GM10847 (cell line): ENCODE measurements around the gene DCTN3.
A peak's percentile ranks its signal among the peaks of the same experiment; 100 is the strongest.

Experiments
- POLR2A ChIP-seq: IDR thresholded peaks from 2 replicates; pipeline ENCODE4 v1.6.1; 2011; ENCODE audit not compliant: insufficient read length; ENCODE audit errors: extremely low read depth

DCTN3 gene

DNA sequence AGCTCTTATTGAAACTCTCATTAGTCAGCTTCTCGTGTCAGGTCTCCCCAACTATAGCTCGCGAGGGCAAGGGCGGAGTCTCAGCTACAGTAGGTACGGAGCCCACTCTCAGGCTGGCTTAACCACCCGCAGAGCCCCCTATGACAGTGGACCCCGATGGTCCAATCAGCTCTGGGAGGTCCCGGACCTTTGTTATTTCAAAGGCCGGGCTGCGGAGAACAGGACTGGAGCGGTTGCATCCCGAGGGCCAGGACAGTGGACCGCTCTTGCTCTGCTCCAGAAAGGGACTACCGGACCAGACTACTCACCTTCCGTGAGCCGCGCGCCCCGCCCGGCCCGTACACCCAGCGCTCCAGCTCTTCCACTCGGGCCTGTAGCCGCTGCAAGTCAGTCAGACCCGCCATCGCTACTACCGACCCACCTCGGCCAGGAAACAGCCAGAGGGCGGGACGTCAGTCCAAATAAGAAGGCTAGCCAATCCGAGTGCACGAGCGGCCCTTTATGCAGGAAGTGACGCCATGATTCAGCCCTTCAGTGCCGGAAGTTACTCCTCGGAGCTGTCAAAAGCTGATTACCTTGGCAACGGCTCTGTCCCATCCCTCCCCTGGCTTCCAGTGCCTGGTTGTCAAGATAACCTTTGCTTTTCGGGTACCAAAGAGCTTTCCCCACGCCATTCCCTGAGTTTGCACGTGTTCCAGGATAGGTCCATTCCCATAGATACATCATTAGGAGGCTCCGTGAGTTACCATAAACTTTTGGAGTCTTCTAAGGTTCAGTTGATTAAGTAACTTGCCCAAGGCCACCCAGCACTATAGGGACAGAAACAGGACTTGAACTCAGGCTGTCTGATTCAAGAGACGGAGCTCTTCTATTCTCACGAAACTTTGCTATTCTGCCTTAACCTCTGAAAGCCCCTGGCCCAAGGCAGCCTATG lies at the start of gene DCTN3:
TSS of gene DCTN3 (minus strand) at position 435 of the 934 bp plus-strand sequence. CDS start at position 404, 31 bp downstream.
- peak; percentile 79 for TF ChIP-seq POLR2A

DNA sequence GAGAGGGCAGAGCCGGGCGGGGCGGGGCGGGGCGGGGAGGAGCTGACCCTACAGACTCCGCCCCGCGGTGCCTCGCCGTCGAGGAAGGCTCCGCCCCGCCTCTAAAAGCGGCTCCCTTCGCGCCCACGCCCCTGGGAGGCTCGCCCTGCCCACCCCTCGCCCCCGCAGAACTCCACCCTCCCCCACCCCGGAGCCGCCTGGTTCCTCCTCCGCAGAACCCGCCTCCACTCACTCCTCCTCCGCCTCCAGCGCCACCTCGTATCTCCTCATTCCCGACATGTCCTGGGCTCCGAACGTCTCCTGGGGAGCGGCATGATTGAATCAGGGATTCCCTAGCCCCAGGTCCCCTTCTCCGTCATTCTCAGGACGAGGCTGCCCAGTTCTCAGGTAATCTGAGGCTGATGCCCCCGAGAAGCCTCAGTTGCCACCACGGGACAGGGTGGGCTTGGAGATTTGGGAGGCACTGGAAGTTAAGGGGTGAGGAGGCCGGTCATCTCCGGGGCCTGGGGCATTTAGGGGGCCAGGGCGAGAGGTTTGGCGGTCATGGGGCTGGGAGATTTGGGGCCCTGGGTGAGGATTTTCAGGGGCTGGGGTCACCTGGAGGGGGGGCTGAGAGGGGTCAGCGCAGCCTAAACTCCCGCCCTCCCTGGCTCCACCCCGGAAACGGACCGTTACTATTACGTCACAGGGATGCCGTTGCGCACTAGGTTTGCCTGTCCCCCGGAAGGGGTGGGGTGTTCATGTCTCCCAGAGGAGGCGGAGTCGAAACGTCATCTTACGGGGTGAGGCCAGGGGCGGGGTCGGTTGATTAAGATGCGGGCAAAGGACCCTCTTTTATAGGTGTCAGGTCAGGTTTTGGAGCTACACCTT lies 45.3 kb upstream of the DCTN3 start:
- no peak for TF ChIP-seq POLR2A

DNA sequence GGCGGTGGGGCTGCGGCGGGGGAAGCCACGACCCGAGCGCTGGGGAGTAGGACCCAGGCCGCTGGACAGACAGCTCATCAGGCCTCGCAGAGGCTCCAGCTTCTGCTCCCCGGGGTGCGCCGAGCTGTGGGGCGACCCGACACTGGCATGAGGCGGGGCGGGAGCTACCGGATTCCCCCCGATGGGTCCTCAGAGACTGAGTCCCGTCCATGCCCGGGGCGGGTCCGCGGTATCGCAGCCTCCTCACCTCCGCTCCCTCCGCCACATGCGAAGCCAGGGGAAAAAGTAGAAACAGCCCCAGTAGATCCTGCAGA lies 44.7 kb upstream of the DCTN3 start:
- TF ChIP-seq POLR2A, result no peak

DNA sequence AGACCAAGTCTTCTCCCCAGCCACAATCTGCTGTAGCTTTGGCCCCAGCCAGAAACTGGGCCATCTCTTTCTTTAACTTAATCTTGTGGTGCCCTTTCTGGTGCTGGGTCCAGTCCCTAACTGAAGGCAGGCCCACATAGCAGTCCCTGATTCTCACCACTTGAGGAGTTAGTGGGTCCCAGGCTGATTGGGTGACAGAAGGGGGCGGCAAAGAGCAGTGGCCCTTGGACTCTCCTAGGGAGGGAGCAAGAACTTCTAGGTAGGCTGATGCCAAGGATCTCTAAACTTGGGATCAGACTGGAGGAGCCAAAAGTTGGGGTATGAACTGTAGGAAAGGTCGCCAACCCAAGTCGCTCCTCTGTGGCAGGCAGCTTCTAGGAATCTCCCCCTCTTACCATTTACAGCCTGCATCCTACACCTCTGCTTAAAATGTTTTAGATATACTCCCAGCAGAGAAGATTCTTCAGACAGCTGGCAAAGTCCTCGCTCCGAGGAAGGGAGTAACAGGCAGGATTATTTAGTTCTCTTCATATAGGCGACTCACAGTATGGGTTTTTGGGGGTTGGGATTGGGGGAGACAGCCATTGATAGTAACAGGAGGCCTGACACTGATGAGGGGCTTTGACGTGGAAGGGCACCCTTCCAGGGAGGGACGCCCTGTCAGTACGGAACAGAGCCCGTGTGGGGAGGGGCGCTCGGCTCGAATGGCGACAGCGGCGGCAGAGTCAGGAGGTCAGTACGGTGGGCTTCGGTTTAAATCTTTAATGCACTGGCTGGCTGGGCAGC lies 44.2 kb upstream of the DCTN3 start:
- no peak for TF ChIP-seq POLR2A

DNA sequence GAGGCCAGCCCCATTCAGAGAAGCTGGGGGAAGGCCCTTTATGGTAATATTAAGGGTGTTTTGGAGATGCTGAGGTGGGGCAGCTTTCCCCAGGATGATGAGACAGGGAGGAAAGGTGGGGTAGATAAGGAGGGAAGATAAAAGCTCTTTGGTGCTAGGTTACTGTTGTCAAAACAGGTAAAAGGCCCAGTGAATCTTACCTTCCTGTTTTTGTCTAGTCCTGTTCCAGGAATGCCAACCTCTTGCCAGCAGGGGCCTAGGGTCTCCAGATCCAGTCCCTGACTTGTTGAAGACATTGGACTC lies 43.0 kb upstream of the DCTN3 start:
- TF ChIP-seq POLR2A, result no peak

DNA sequence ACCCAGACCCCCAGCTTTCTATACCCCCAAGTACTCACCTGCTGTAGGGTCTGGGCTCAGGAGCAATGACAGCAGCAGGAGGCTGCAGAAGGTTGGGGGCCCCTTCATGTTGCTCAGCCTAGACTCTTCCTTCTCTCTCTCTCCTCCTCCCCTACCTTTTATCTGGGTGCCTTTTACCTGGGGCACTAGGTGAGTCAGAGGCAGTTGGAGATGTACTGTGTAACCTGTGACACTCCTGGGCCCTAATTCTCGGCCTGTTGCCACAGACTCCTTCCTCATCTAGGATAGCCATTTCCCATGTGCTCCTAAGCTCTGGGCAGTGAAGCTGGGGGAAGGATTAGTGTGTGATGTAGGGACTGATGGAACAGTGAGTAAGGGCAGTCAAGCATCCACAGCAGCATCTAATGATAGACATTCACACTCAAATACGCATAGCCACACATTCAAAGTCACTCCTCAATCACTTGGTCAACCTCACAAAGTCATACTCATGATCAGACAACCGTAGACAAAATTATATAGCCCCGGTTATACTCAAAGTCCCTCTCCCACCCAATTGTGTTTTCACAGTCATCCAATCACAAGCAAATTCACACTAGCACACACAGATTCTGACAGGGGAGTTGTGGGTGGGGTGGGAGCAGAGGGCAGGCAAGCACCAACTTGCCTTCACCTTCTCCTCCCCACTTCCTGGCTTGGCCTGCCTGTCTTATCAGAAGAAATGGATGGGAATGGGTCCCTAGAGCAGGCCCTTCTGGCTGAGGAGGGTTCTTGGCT lies 42.4 kb upstream of the DCTN3 start, which contains the start of gene CCL27:
TSS of gene CCL27 (minus strand) at position 132 of the 777 bp plus-strand sequence. CDS start at position 108, 24 bp downstream.
- no peak for TF ChIP-seq POLR2A

DNA sequence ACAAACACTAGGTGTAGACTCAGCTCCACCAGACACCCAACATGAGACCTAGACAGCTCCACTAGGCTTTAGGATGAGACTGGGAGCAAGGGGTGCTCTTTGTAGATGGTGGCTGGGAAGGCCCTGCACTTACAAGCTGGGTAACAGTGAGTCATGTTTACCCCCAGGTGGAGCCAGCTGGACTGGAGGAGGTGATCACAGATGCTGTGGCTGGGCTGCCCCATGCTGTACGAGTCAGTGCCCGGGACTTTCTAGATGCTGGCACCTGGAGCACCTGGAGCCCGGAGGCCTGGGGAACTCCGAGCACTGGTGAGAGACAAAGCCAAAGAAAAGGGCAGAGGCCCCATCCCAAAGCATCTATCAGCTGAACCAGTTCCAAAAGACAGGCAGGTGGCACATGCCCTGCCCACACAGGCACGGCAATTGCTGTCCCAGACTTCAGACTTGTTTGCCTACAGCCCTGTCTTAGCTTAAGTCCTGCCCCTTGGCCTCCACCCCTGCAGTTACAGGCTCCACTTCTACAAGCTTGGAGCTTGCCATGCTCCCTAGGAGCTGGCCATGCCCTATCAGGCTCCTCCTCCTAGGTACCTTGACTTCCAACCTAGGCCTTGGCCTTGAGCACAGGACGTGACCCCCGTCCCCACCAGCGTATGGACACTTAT lies 39.4 kb upstream of the DCTN3 start:
- no peak for TF ChIP-seq POLR2A

DNA sequence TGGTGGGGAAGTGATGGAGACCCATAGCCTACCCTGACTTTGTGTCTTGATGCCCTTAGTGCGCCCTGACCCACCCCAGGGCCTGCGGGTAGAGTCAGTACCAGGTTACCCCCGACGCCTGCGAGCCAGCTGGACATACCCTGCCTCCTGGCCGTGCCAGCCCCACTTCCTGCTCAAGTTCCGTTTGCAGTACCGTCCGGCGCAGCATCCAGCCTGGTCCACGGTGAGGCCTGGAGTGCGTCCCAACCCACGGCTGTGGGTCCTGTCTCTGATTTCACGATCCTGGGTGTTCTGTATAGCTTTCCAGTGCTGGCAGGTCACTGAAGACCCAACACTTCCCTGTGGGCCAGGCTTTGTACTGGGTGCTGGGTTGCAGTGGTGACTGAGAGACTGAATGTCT lies 38.2 kb upstream of the DCTN3 start:
- TF ChIP-seq POLR2A, result no peak

DNA sequence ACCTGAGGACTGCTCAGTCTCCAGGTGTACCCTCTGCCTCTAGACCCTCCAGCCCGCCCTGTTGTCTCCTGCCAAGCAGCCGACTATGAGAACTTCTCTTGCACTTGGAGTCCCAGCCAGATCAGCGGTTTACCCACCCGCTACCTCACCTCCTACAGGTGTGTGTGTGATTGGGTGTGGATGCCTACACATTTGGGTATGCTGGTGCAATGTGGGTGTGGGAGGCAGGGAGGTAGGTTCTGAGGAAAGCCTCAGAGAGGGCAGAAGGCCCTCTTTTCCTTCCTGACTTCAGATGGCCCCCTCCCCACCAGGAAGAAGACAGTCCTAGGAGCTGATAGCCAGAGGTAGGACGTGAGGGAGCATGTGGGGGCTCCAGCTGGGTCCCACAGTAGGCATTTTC lies 36.7 kb upstream of the DCTN3 start:
- no peak for TF ChIP-seq POLR2A

DNA sequence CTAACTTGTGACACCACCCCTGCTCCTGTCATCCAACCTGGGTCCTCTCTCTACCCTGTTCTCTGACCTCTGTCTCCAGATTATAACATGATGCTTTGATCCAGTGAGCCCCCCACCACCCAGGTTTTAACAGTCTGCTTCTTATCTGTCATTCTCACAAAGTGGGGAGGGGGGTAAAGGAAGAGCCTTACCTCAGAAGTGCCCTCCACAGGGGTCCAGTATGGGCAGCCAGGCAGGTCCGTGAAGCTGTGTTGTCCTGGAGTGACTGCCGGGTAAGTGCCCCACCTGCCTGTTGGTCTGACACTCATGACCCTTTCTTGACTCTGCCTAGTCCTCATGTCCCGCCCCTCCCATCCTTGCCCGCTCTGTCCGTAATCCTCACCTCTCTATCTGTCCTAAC lies 35.1 kb upstream of the DCTN3 start:
- TF ChIP-seq POLR2A, result no peak

DNA sequence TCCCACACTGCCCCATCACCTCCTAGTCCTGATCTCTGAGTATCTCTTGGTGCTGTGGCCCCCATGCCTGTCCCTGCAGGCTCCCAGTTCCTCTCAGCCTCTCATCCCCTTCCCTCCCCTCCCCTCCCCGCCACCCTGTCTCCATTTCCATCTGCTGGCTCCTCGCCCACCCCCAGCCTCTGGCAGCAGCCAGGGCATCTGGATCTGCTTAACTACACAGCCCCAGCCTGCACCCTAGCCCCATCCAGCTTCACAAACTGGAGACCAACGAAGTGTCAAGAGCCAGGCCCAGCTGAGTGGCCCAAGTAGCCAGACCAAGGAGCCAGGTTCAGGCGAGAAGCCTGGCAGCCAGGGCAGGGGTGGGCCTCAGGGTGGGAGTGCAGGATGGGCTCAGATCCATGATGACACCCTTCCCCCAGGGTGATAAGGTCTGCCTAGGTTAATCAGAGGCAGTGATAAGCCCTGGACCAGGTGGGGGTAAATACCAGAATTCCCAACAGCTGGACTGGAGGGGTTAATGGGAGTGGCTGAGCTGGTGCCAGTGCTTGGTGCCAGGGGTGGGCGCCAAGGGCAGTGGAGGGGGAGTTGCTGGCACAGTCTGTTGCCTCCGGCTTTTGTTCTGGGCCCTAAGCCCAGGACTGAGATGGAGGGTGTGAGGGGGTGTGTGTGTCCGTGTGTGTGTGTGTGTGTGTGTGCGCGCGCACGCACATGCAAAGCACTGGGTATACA lies 34.2 kb upstream of the DCTN3 start:
- no peak for TF ChIP-seq POLR2A

DNA sequence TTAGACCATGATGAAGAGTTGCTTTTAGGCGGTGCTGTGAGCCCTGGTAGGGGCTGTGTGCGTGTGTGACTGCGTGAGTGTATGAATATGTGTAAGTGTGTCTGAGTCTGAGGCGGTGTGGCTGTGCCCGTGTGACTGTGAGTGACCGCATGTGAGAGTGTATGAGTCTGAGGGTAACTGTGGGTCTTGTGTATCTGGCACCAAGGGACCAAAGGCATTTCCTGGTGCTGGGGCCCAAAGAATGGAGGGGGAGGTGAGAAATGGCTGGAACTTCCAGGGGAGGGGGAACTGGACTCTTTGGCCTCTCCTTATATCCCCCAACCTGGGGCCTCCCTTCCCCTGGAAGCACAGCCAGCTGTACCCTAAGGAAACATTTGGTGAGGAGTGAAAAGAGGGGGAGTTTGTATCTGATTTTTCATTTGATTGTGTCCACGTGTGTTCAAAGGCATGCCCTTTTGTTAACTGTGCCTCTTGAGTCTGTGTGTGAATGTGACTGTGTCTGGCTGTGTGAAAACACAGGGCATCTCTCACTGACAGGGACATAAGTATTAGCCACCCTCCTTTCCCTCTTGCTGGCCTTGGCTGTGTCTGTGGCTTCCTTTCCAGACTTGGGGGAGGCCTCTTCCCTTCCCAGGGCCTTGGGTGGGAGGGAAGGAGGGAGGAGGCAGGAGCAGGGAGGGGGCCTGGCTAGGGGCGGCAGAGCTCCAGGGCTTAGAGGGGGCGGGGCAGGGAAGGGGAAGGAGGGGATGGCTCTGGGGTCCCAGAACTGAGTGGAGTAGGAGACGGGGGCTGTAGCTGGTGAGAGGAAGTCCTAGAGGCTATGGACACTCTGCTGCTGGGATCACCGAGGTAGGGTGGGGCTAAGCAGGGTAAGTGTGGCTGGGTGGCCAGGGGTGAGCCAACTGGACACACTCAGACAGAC lies 33.1 kb upstream of the DCTN3 start:
- TF ChIP-seq POLR2A, result no peak

DNA sequence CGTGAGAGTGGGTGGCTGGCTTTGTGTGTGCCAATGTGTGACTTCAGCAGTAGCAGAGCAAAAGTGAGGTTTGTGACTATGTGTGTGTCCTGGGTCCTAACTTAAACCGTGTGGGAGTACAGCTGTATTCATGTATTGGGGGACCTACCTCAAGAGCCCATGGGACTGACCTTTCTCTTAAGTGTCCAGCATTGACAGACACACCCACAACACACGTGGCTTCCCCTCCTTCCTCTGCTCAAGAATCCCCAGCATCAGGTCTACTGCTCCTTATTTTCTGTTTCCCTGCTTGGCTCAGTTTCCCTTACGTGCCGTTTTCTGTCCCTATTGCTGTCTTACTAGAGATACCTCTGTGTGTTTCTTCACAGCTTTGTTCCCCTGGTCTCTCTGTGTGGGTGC lies 32.3 kb upstream of the DCTN3 start:
- TF ChIP-seq POLR2A, result no peak
